Mesothelial cell of epicardium (in vitro differentiated cells): ENCODE measurements around the gene SFXN1. TPM values are rescaled to one million over a fixed set of nuclear protein-coding genes. Genes with fewer than 3 reads are reported as not detected.

Experiments
- DNase-seq, 2 experiments: peaks; one replicate each; pipeline ENCODE4 v3.0.0; 2021; ENCODE audit warnings: low spot score in 2 of 2; ENCODE audit not compliant: unreplicated experiment in 2 of 2
- H3K27ac Mint-ChIP-seq: 2 replicates; pipeline ENCODE4 v1.8.0; 2021; ENCODE audit warnings: mixed read lengths
- H3K27me3 Mint-ChIP-seq: 2 replicates; pipeline ENCODE4 v1.8.0; 2021; ENCODE audit warnings: low read depth, mixed read lengths
- H3K36me3 Mint-ChIP-seq: 2 replicates; pipeline ENCODE4 v1.8.0; 2021; ENCODE audit warnings: mixed read lengths
- H3K4me1 Mint-ChIP-seq: 2 replicates; pipeline ENCODE4 v1.8.0; 2021; ENCODE audit warnings: mixed read lengths
- H3K4me3 Mint-ChIP-seq: 2 replicates; pipeline ENCODE4 v1.8.0; 2021; ENCODE audit warnings: mild to moderate bottlenecking, moderate library complexity, mixed read lengths
- H3K9me3 Mint-ChIP-seq: 2 replicates; pipeline ENCODE4 v1.8.0; 2021; ENCODE audit warnings: mixed read lengths
- CTCF ChIP-seq: fragments of 200-600 bp; sonication (generic); IDR thresholded peaks from one replicate; pipeline ENCODE4 v1.5.0; 2021; ENCODE audit warnings: antibody characterized with exemption; ENCODE audit not compliant: unreplicated experiment
- total RNA-seq: library from RNA; stranded (reverse); gene quantifications from 3 replicates; pipeline ENCODE4 v1.2.1, GENCODE V29; 2021

SFXN1 gene
- 82.1 to 94.3 TPM (median 87.4 TPM) in 3 replicates for total RNA-seq

DNA sequence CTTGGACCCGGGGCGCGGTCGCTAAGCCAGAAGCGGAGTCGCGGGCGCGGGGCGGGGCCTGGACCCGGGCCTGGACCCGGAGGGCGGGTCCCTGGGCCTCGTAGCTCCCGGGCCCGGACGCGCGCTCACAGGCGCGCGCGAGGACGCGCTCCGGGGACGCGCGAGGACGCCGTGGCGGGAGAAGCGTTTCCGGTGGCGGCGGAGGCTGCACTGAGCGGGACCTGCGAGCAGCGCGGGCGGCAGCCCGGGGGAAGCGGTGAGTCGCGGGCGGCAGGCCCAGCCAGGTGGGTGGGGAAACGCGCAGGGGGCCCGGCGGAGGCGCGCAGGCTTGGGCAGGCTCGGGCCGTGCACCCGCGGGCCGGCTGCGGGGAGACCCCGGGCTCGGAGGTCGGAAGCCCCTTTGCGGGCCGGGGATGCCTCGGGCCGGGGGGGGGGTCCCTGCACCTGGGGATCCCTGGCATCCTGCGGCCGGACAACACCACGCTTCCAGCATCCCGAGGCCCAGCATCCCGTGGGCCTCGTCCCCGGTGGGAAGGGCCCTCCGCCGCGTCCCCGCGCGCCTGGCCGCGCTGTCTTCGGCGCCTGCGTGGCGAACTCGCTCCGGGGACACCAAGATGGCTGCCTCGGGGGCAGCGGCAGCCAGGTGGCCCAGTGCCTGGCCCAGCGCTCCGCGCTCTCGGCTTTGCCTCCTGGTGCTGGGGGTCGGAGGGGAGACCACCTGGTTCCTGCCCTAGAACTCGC is at the start of gene SFXN1:
Gene SFXN1, plus strand, starts transcription at position 177 of the 741 bp plus-strand sequence. CDS start 13,544 bp downstream, outside the sequence.
- peak within 1 kb of the TSS; percentile 89 for H3K4me3 Mint-ChIP-seq
- no peak for TF ChIP-seq CTCF
- H3K27me3 Mint-ChIP-seq: no peaks in the 10 kb centered on the region
- H3K9me3 Mint-ChIP-seq: no peaks in the 10 kb centered on the region
- peaks cover 11% of the 10 kb centered on the region for H3K36me3 Mint-ChIP-seq
- peak; percentile 65 to 79 for DNase-seq
- H3K27ac Mint-ChIP-seq: peak within 1 kb of the TSS; percentile 85
- H3K4me1 Mint-ChIP-seq: peaks cover 32% of the 10 kb centered on the region

DNA sequence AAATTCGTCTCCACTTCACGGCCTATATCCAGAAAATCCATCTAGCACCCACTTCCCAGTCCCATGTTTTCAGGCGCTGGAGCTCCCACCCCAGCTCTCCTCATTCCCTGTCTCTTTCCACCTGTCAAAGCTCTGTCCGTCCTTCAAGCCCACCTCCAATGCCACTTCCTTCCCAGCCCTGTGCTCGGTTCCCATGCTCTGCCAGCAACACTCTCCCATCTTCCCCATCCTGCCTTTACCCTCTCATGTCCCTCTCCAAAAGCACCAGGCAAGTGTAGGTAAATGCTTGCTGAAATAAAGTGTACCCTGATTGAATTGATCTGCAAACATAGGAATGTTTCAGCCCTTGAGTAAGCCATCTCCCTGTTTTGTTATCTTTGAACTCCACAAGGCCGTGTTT is 43.6 kb upstream of the SFXN1 start:
- H3K4me3 Mint-ChIP-seq: no peak overlapping the region
- no peak for TF ChIP-seq CTCF
- no peak for DNase-seq
- no peaks in the 10 kb centered on the region for H3K36me3 Mint-ChIP-seq
- peaks cover 15% of the 10 kb centered on the region for H3K27me3 Mint-ChIP-seq
- peaks cover under 1% of the 10 kb centered on the region for H3K9me3 Mint-ChIP-seq
- H3K4me1 Mint-ChIP-seq: no peaks in the 10 kb centered on the region
- H3K27ac Mint-ChIP-seq: no peak overlapping the region

DNA sequence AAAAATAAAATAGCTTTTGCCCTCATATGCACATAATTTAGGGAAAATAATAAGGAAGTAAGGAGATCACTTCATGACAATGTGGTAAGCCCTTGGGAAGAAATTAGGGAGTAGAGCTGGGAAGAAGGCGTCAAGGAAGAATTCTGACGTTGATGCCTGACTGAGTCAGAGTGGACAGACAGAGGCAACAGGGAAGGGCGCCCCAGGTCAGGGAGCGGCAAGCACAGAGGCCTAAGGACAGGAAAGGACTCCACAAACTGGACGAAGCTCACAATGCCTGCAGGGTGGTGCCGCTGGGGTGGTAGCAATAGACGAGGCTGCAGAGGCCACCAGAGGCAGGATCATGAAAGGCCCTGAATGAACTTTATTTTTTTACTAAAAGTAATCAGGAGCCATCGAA is 42.0 kb upstream of the SFXN1 start:
- DNase-seq: no peak
- Mint-ChIP-seq H3K4me1 (no peaks in the 10 kb centered on the region), H3K27ac (no peak overlapping the region)

GRCh38 chr5:175438234-175438857 is 40.0 kb upstream of the SFXN1 start:
- no peaks in the 10 kb centered on the region for H3K4me1 Mint-ChIP-seq
- no peak overlapping the region for H3K27ac Mint-ChIP-seq
- DNase-seq: no peak
- peaks cover 42% of the 10 kb centered on the region for H3K27me3 Mint-ChIP-seq
- no peak for TF ChIP-seq CTCF
- no peak overlapping the region for H3K4me3 Mint-ChIP-seq
- H3K9me3 Mint-ChIP-seq: no peaks in the 10 kb centered on the region
- no peaks in the 10 kb centered on the region for H3K36me3 Mint-ChIP-seq

More for the DNA sequence above, 42.0 kb upstream of the SFXN1 start:
- Mint-ChIP-seq H3K9me3 (no peaks in the 10 kb centered on the region), H3K4me3 (no peak overlapping the region), H3K27me3 (peaks cover 23% of the 10 kb centered on the region), H3K36me3 (no peaks in the 10 kb centered on the region)
- TF ChIP-seq CTCF: no peak

- no peaks in the 10 kb centered on the region for H3K36me3 Mint-ChIP-seq
- no peak for DNase-seq
- H3K27me3 Mint-ChIP-seq: peaks cover 69% of the 10 kb centered on the region
- no peaks in the 10 kb centered on the region for H3K9me3 Mint-ChIP-seq
- peaks cover 12% of the 10 kb centered on the region for H3K4me1 Mint-ChIP-seq
- peak overlapping the region; percentile 37 for H3K4me3 Mint-ChIP-seq
- H3K27ac Mint-ChIP-seq: no peak overlapping the region
- TF ChIP-seq CTCF: no peak
These were observed 34.8 kb upstream of the SFXN1 start for GRCh38 chr5:175443514-175444059.
